Gastrocnemius medialis (tissue), 4 donors: ENCODE data around the gene ASAP2. TPM values are rescaled to one million over a fixed set of nuclear protein-coding genes. Genes with fewer than 3 reads are reported as not detected.

Experiments used
- ATAC-seq, 2 donors: fragments of 150-250 bp; one replicate each; pipeline ENCODE4 v1.9.1; 2016
- DNase-seq, 2 donors: peaks; one replicate each; pipeline ENCODE4 v3.0.0-alpha.2; 2019
- H3K27ac ChIP-seq, 4 donors: fragments of 200-600 bp; sonication (generic); 1 replicate in 1 of 4; 2 replicates in 3 of 4; pipeline ENCODE4 v1.5.1; 2016 to 2018; ENCODE audit warnings: mild to moderate bottlenecking in 2 of 4, moderate library complexity in 1 of 4
- H3K27me3 ChIP-seq, 3 donors: fragments of 200-600 bp; sonication (generic) in 2 of 3; 1 replicate in 1 of 3; 2 replicates in 2 of 3; pipeline versions ENCODE4 v1.5.1 to v1.6.0; 2016 to 2019; ENCODE audit warnings: mild to moderate bottlenecking in 1 of 3, moderate library complexity in 1 of 3
- H3K36me3 ChIP-seq, 2 donors: fragments of 200-600 bp; sonication (generic) in 1 of 2; one replicate each; pipeline ENCODE4 v1.5.1; 2017 to 2018
- H3K4me1 ChIP-seq, 2 donors: fragments of 200-600 bp; sonication (generic) in 1 of 2; one replicate each; pipeline ENCODE4 v1.5.1; 2016 to 2017; ENCODE audit warnings: mild to moderate bottlenecking in 2 of 2
- H3K4me3 ChIP-seq, 4 donors: fragments of 200-600 bp; sonication (generic) in 3 of 4; 1 replicate in 1 of 4; 2 replicates in 3 of 4; pipeline ENCODE4 v1.5.1; 2016 to 2019; ENCODE audit warnings: mild to moderate bottlenecking in 2 of 4
- H3K9me3 ChIP-seq, 3 donors: fragments of 200-600 bp; sonication (generic) in 2 of 3; 1 replicate in 1 of 3; 2 replicates in 2 of 3; pipeline ENCODE4 v1.5.1; 2016 to 2019
- CTCF ChIP-seq, 5 experiments: fragments of 450-650 bp in 3 of 5; fragments of 200-600 bp in 2 of 5; sonication (generic) in 2 of 5; IDR thresholded peaks in 4 of 5; conservative IDR thresholded peaks in 1 of 5; 1 replicate in 4 of 5; 2 replicates in 1 of 5; pipeline ENCODE4 v1.5.1; 2016 to 2019; ENCODE audit warnings: antibody characterized with exemption in 5 of 5, mild to moderate bottlenecking in 3 of 5, moderate library complexity in 3 of 5
- POLR2A ChIP-seq, 2 donors: fragments of 450-650 bp; IDR thresholded peaks; one replicate each; pipeline ENCODE4 v1.6.1; 2017; ENCODE audit warnings: antibody characterized with exemption in 2 of 2, mild to moderate bottlenecking in 2 of 2, moderate library complexity in 2 of 2
- in situ Hi-C, 4 donors: fragments of 200-750 bp; cut with MboI; loops; one replicate each; pipeline versions ENCODE4 v1.15.0 to v1.8.0; 2017; ENCODE audit warnings: low sequenced_read_pairs in 4 of 4
- intact Hi-C: fragments of 100-400 bp; cut with DNase I; formaldehyde crosslinking; loops from one replicate; pipeline ENCODE4 v1.15.1; 2023; ENCODE audit warnings: low total_unique reads
- total RNA-seq, 4 donors: library from RNA; depleted of rRNA; stranded (reverse); fragments of >200 nt; gene quantifications; one replicate each; pipeline versions ENCODE4 v1.1.0 to v1.2.3, GENCODE V29; 2016

ASAP2 gene
- total RNA-seq, 4 donors from 2014 or later, result 1.9 to 4.0 (median 3.4) TPM

DNA sequence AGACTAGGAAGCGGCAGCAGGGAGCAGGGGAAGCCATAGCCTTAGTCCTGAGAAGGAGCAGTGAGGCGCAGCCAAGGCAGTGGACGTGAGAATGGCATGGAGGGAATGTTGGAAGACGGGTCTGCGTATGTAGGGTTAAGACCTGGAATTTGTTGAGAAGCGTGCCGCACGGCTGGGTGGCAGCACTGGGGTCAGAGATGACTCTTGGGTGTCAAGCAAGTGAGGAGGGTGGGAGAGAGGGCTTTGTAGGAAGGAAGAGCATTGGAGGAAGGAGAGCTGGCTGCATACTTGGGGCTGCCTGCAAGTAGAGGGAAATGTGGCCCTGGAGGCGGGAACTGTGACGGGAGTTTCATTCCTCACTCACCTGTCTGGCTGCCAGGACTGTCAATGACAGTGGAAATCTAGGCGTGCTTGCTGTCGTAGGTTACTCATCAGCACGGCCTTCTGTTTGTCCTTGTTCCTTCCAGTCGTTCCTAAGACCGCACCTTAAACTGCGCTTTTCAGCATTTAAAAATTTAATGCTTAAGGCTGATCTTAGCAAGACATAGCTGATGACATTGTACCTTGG lies 108.8 kb downstream of the ASAP2 start:
- TF ChIP-seq POLR2A (IDR thresholded peaks at IDR 0.05) (no peak), CTCF (IDR thresholded peaks at IDR 0.05 in 4 of 5, conservative IDR thresholded peaks at IDR 0.05 in 1 of 5) (no peak)
- Histone ChIP-seq H3K36me3 (no peaks in the 10 kb centered on the region), H3K4me3 (no peak overlapping the region), H3K9me3 (no peaks in the 10 kb centered on the region), H3K27ac (no peak overlapping the region), H3K27me3 (no peaks in the 10 kb centered on the region), H3K4me1 (peaks cover 17 to 20% of the 10 kb centered on the region in 2 donors)
- no peak for ATAC-seq
- DNase-seq, result no peak
- in situ Hi-C loops (no loop called here), intact Hi-C loops (no loop called here)

DNA sequence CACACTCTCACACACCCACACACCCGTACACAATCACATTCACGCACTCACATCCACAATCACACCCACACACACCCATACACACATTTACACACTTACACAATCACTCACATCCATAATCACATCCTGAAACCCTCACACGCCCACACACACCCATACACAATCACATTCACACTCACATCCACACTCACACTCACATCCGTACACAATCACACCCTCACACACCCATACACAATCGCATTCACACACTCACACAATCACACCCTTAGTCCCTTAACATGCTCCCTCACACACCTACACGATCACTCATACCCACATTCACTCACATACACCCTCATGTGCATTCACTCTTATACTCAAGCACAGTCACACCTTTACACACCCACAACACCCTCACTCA lies 110.9 kb downstream of the ASAP2 start:
- H3K27me3 ChIP-seq, result no peaks in the 10 kb centered on the region
- in situ Hi-C loops (no loop called here), intact Hi-C loops (no loop called here)
- H3K4me1 ChIP-seq, result no peaks in the 10 kb centered on the region
- no peak for TF ChIP-seq CTCF (IDR thresholded peaks at IDR 0.05 in 4 of 5, conservative IDR thresholded peaks at IDR 0.05 in 1 of 5)
- no peak for TF ChIP-seq POLR2A (IDR thresholded peaks at IDR 0.05)
- H3K9me3 ChIP-seq, result no peaks in the 10 kb centered on the region
- no peak overlapping the region for H3K4me3 ChIP-seq
- no peak for ATAC-seq
- H3K36me3 ChIP-seq, result no peaks in the 10 kb centered on the region
- no peak for DNase-seq
- H3K27ac ChIP-seq, result peak overlapping the region in 1 of 4 donors; percentile 75

- intact Hi-C loops, result no loop called here
- no peak for DNase-seq
- Histone ChIP-seq H3K4me1 (no peaks in the 10 kb centered on the region), H3K9me3 (no peaks in the 10 kb centered on the region), H3K36me3 (no peaks in the 10 kb centered on the region), H3K4me3 (no peak overlapping the region), H3K27me3 (no peaks in the 10 kb centered on the region), H3K27ac (peak overlapping the region; percentile 47 to 75 (median 50))
- no peak for TF ChIP-seq CTCF (IDR thresholded peaks at IDR 0.05 in 4 of 5, conservative IDR thresholded peaks at IDR 0.05 in 1 of 5)
- no peak for TF ChIP-seq POLR2A (IDR thresholded peaks at IDR 0.05)
- peak; percentile 45 to 71 for ATAC-seq
- in situ Hi-C loops, result no loop called here
Observed at GRCh38 chr2:9318461-9319337, 112.1 kb downstream of the ASAP2 start.

GRCh38 chr2:9319338-9319715 lies 112.7 kb downstream of the ASAP2 start:
- TF ChIP-seq POLR2A (IDR thresholded peaks at IDR 0.05) (no peak), CTCF (IDR thresholded peaks at IDR 0.05 in 4 of 5, conservative IDR thresholded peaks at IDR 0.05 in 1 of 5) (no peak)
- Histone ChIP-seq H3K9me3 (no peaks in the 10 kb centered on the region), H3K4me1 (no peaks in the 10 kb centered on the region), H3K4me3 (no peak overlapping the region), H3K27me3 (no peaks in the 10 kb centered on the region), H3K36me3 (no peaks in the 10 kb centered on the region), H3K27ac (peak overlapping the region; percentile 47 to 75 (median 50))
- no peak for ATAC-seq
- no peak for DNase-seq
- intact Hi-C loops, result no loop called here
- in situ Hi-C loops, result no loop called here
